ENCODE results near the gene FAM228B.

- TF ChIP-seq FOXA1 (IDR thresholded peaks at IDR 0.05) (no peak), HDGF (IDR thresholded peaks at IDR 0.05; ENCODE audit: borderline replicate concordance) (no peak), FOXK2 (IDR thresholded peaks at IDR 0.05) (no peak), BHLHE40 (IDR thresholded peaks at IDR 0.05; ENCODE audit: borderline replicate concordance) (no peak), SUZ12 (IDR thresholded peaks at IDR 0.05) (no peak), SP1 (IDR thresholded peaks at IDR 0.05) (no peak), FOXM1 (IDR thresholded peaks at IDR 0.05; ENCODE audit: borderline replicate concordance) (no peak), NFRKB (IDR thresholded peaks at IDR 0.05) (no peak), L3MBTL2 (conservative IDR thresholded peaks at IDR 0.05) (no peak), CTBP1 (IDR thresholded peaks at IDR 0.05; ENCODE audit: borderline replicate concordance) (no peak), PKNOX1 (IDR thresholded peaks at IDR 0.05) (no peak), TARDBP (IDR thresholded peaks at IDR 0.05) (no peak), ARNT (IDR thresholded peaks at IDR 0.05) (no peak), ELF4 (IDR thresholded peaks at IDR 0.05) (no peak)
Measured at GRCh38 chr2:24158131-24158530, 34.9 kb downstream of the FAM228B start.

Data from HEK293T (cell line).